OCI-LY7 (cell line): ENCODE measurements around the gene FBXL17.

Experiments used
- EZH2phosphoT487 ChIP-seq: fragments of 200-600 bp; sonication (generic); IDR thresholded peaks from 2 replicates; pipeline ENCODE4 v1.6.1; 2018; ENCODE audit warnings: low read depth, borderline replicate concordance, mild to moderate bottlenecking, mixed run types, antibody characterized with exemption, low read length, moderate library complexity, mixed read lengths
- TF ChIP-seq, protein P1 (sequence below): fragments of 200-600 bp; sonication (generic); conservative IDR thresholded peaks from 2 replicates; pipeline ENCODE4 v1.5.1; 2014; ENCODE audit warnings: mild to moderate bottlenecking, antibody characterized with exemption, low read length, moderate library complexity, mixed read lengths

DNA sequence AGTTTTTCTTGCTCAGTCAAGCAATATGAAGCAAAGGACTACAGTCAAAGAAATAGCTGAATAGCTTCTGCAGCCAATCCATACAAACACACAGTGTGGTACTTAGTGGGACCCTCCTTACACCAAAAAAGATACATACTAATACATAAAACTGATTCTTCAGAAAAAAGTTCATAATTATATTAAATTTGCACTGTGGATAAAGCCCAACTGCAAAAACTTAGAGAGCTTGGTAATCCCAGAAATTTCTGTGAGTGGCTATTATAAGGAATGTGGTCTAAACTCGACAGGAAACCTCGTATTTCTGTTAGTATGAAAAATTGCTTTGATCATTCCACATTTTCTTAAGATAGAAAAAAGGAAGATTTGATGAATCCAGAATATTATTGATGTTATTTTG, 245.4 kb downstream of the FBXL17 start:
- TF ChIP-seq, protein P1, sequence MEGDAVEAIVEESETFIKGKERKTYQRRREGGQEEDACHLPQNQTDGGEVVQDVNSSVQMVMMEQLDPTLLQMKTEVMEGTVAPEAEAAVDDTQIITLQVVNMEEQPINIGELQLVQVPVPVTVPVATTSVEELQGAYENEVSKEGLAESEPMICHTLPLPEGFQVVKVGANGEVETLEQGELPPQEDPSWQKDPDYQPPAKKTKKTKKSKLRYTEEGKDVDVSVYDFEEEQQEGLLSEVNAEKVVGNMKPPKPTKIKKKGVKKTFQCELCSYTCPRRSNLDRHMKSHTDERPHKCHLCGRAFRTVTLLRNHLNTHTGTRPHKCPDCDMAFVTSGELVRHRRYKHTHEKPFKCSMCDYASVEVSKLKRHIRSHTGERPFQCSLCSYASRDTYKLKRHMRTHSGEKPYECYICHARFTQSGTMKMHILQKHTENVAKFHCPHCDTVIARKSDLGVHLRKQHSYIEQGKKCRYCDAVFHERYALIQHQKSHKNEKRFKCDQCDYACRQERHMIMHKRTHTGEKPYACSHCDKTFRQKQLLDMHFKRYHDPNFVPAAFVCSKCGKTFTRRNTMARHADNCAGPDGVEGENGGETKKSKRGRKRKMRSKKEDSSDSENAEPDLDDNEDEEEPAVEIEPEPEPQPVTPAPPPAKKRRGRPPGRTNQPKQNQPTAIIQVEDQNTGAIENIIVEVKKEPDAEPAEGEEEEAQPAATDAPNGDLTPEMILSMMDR, result no peak
- TF ChIP-seq EZH2phosphoT487, result no peak
